A549 (cell line): ENCODE measurements around the gene GPX2. TPM values are rescaled to one million over a fixed set of nuclear protein-coding genes. Genes with fewer than 3 reads are reported as not detected.

Experiments
- ATAC-seq, 2 experiments: fragments of 200-7000 bp in 1 of 2; fragments of >200 bp in 1 of 2; cut with Nextera tagmentation in 1 of 2; cut with Tn5 transposase in 1 of 2; 3 replicates each; pipeline versions ENCODE4 v1.8.0 to v1.9.1; 2018 to 2020; ENCODE audit warnings: mild to moderate bottlenecking in 1 of 2, moderate library complexity in 1 of 2
- CTCF ChIA-PET: fragments of 300-600 bp; sonication (Branson Sonifier 250); formaldehyde crosslinking; extraction: SDS; loops from one replicate; lab custom pipeline; 2021; ENCODE audit warnings: antibody characterized with exemption, inconsistent platforms; lab: Yijun Ruan, JAX
- POLR2A ChIA-PET: fragments of 350-600 bp; formaldehyde crosslinking; extraction: SDS; loops from one replicate; lab custom pipeline; 2021; ENCODE audit warnings: antibody characterized with exemption, inconsistent platforms; lab: Yijun Ruan, JAX
- DNase-seq, 2 experiments: peaks; one replicate each; pipeline versions ENCODE4 v3.0.0 to v3.0.0-alpha.2; 2011 to 2016; ENCODE audit warnings: low read depth in 1 of 2, low spot score in 1 of 2
- FAIRE-seq: peaks from 2 replicates; lab custom pipeline; 2011; peaks lifted over from hg19 to GRCh38; lab: Jason Lieb, UNC
- H3K27ac ChIP-seq, 2 experiments: fragments of >200 bp; sonication (Bioruptor Twin); formaldehyde crosslinking; 3 replicates each; pipeline ENCODE4 v1.5.1; 2016 to 2017
- H3K4me1 ChIP-seq: fragments of >200 bp; sonication (Bioruptor Twin); formaldehyde crosslinking; 3 replicates; pipeline ENCODE4 v1.6.1; 2016
- H3K4me2 ChIP-seq: fragments of >200 bp; sonication (Bioruptor Twin); formaldehyde crosslinking; 3 replicates; pipeline ENCODE4 v1.6.1; 2016
- H3K4me3 ChIP-seq: fragments of >200 bp; sonication (Bioruptor Twin); formaldehyde crosslinking; 3 replicates; pipeline ENCODE4 v1.5.1; 2016
- H3K9me3 ChIP-seq: fragments of >200 bp; sonication (Bioruptor Twin); formaldehyde crosslinking; 3 replicates; pipeline ENCODE4 v1.6.1; 2016
- BHLHE40 ChIP-seq: IDR thresholded peaks from 2 replicates; pipeline ENCODE4 v1.6.1; 2012; ENCODE audit warnings: low read depth, low read length, inconsistent platforms
- CHD4 ChIP-seq: fragments of 200-600 bp; sonication (generic); IDR thresholded peaks from 2 replicates; pipeline ENCODE4 v1.6.1; 2016; ENCODE audit warnings: antibody characterized with exemption, mild to moderate bottlenecking, borderline replicate concordance
- EHMT2 ChIP-seq: fragments of 200-600 bp; sonication (generic); IDR thresholded peaks from 2 replicates; pipeline ENCODE4 v1.6.1; 2016; ENCODE audit warnings: antibody characterized with exemption, low read depth, mild to moderate bottlenecking, moderate library complexity
- EP300 ChIP-seq, 2 experiments: fragments of >200 bp; sonication (Bioruptor Twin); formaldehyde crosslinking; IDR thresholded peaks; 2 replicates in 1 of 2; 3 replicates in 1 of 2; pipeline ENCODE4 v1.6.1; 2016 to 2017
- ESRRA ChIP-seq: fragments of 150-350 bp; IDR thresholded peaks from 2 replicates; pipeline ENCODE4 v1.6.1; 2014; ENCODE audit warnings: mild to moderate bottlenecking, low read length, borderline replicate concordance
- HDAC2 ChIP-seq: fragments of 200-600 bp; sonication (generic); IDR thresholded peaks from 2 replicates; pipeline ENCODE4 v1.6.1; 2016
- HEYL ChIP-seq: fragments of 250-450 bp; sonication (Bioruptor Pico); IDR thresholded peaks from 2 replicates; pipeline ENCODE4 v1.8.0; 2021; ENCODE audit warnings: mild to moderate bottlenecking, moderate library complexity
- HOXA7 ChIP-seq: fragments of 250-450 bp; sonication (Bioruptor Pico); IDR thresholded peaks from 2 replicates; pipeline ENCODE4 v1.5.0; 2020; ENCODE audit warnings: mild to moderate bottlenecking, moderate library complexity
- HOXB13 ChIP-seq: fragments of 250-450 bp; sonication (Bioruptor Pico); IDR thresholded peaks from 2 replicates; pipeline ENCODE4 v1.5.0; 2020; ENCODE audit warnings: low read depth, mild to moderate bottlenecking, moderate library complexity
- KDM1A ChIP-seq: fragments of 200-600 bp; sonication (generic); IDR thresholded peaks from 2 replicates; pipeline ENCODE4 v1.6.1; 2016; ENCODE audit warnings: low read depth, mild to moderate bottlenecking
- KDM5A ChIP-seq: fragments of 200-600 bp; sonication (generic); IDR thresholded peaks from 2 replicates; pipeline ENCODE4 v1.6.1; 2016; ENCODE audit warnings: antibody characterized with exemption, mild to moderate bottlenecking
- MYC ChIP-seq: IDR thresholded peaks from 2 replicates; pipeline ENCODE4 v1.6.1; 2012; ENCODE audit warnings: mild to moderate bottlenecking, inconsistent platforms, low read length, improper control_type of control experiment, borderline replicate concordance
- PHF8 ChIP-seq: fragments of 200-600 bp; sonication (generic); IDR thresholded peaks from 2 replicates; pipeline ENCODE4 v1.6.1; 2016; ENCODE audit warnings: low read depth, mild to moderate bottlenecking, antibody characterized with exemption, moderate library complexity, borderline replicate concordance
- POLR2A ChIP-seq: IDR thresholded peaks from 2 replicates; pipeline ENCODE4 v1.6.1; 2012; ENCODE audit warnings: mild to moderate bottlenecking, low read length
- RARB ChIP-seq: fragments of 250-450 bp; sonication (Bioruptor Pico); IDR thresholded peaks from 2 replicates; pipeline ENCODE4 v1.8.0; 2021; ENCODE audit warnings: mild to moderate bottlenecking, moderate library complexity
- RNF2 ChIP-seq: fragments of 200-600 bp; sonication (generic); IDR thresholded peaks from 2 replicates; pipeline ENCODE4 v1.6.1; 2016; ENCODE audit warnings: low read depth, mild to moderate bottlenecking, antibody characterized with exemption, moderate library complexity, borderline replicate concordance
- TP53 ChIP-seq: fragments of 250-450 bp; sonication (Bioruptor Pico); IDR thresholded peaks from 2 replicates; pipeline ENCODE4 v1.5.0; 2021; ENCODE audit warnings: mild to moderate bottlenecking, moderate library complexity
- ZC3H11A ChIP-seq: fragments of 450-650 bp; IDR thresholded peaks from 2 replicates; pipeline ENCODE4 v1.6.1; 2014; ENCODE audit warnings: antibody characterized with exemption, mild to moderate bottlenecking
- WGBS: methylation state at CpG from one replicate; pipeline ENCODE4 v1.1.6; 2017; ENCODE audit errors: missing lambda C conversion rate; 5-methylcytosine and 5-hydroxymethylcytosine counted together
- polyA plus RNA-seq, 4 experiments: library from polyadenylated mRNA; depleted of rRNA in 3 of 4; stranded (reverse); fragments of >200 nt; fragmentation: RNase III in 1 of 4; extraction: RNeasy Plus Mini Kit Qiagen cat#74134 plus additional on column Dnase treatment in 1 of 4; gene quantifications; 2 replicates in 3 of 4; 3 replicates in 1 of 4; pipeline ENCODE4 v1.2.3, GENCODE V29; 2011 to 2017
- TF ChIP-seq, protein P1 (sequence below): fragments of >200 bp; sonication (Bioruptor Twin); formaldehyde crosslinking; IDR thresholded peaks from 3 replicates; pipeline ENCODE4 v1.5.1; 2016
- TF ChIP-seq, protein P2 (sequence below): fragments of >200 bp; sonication (Bioruptor Twin); formaldehyde crosslinking; IDR thresholded peaks from 2 replicates; pipeline ENCODE4 v1.6.1; 2016
- TF ChIP-seq, protein P3 (sequence below): fragments of 150-350 bp; IDR thresholded peaks from 2 replicates; pipeline ENCODE4 v1.6.1; 2014; ENCODE audit warnings: low read depth, mild to moderate bottlenecking, low read length
- TF ChIP-seq, protein P4 (sequence below): fragments of 250-450 bp; sonication (Bioruptor Pico); IDR thresholded peaks from 2 replicates; pipeline ENCODE4 v1.5.0; 2021; ENCODE audit warnings: mild to moderate bottlenecking, moderate library complexity, borderline replicate concordance
- TF ChIP-seq, protein P5 (sequence below): IDR thresholded peaks from 2 replicates; pipeline ENCODE4 v1.6.1; 2012
- TF ChIP-seq, protein P6 (sequence below): IDR thresholded peaks from 2 replicates; pipeline ENCODE4 v1.6.1; 2012; ENCODE audit warnings: low read depth, borderline replicate concordance

The GPX2 gene
- polyA plus RNA-seq, 2 of the 4 experiments (the other 2 are of a cell fraction), result 382 to 876 TPM

DNA sequence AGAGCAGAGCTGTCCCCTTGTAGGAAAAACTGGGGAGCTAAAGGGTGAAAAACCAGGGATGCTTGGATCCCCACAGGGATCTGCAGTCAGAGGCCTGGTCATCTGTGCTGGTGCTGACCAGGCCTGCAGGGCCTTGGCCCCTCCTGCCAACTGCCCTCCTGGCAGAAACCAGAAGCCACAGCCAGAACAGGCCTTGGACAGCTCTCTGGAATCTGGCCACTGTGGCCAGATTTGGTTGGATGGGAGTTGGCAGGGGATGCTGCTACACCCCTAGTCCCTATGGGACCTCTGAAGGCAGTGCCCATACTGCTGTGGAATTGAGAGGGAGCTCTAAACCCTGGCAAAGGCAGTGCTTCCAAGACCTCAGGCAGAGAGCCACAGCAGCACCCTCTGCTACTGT lies 9.2 kb upstream of the GPX2 start:
- ChIA-PET CTCF (interaction anchor here (1.0 kb wide), 1 partner anchor 9 kb away, joined by 3 read pairs; no protein-coding TSS in a partner anchor), POLR2A (no interaction called here)
- TF ChIP-seq, protein P1, sequence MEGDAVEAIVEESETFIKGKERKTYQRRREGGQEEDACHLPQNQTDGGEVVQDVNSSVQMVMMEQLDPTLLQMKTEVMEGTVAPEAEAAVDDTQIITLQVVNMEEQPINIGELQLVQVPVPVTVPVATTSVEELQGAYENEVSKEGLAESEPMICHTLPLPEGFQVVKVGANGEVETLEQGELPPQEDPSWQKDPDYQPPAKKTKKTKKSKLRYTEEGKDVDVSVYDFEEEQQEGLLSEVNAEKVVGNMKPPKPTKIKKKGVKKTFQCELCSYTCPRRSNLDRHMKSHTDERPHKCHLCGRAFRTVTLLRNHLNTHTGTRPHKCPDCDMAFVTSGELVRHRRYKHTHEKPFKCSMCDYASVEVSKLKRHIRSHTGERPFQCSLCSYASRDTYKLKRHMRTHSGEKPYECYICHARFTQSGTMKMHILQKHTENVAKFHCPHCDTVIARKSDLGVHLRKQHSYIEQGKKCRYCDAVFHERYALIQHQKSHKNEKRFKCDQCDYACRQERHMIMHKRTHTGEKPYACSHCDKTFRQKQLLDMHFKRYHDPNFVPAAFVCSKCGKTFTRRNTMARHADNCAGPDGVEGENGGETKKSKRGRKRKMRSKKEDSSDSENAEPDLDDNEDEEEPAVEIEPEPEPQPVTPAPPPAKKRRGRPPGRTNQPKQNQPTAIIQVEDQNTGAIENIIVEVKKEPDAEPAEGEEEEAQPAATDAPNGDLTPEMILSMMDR, result no peak
- TF ChIP-seq EHMT2, result no peak
- no peak for TF ChIP-seq KDM1A
- TF ChIP-seq, protein P2, sequence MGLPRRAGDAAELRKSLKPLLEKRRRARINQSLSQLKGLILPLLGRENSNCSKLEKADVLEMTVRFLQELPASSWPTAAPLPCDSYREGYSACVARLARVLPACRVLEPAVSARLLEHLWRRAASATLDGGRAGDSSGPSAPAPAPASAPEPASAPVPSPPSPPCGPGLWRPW, result no peak
- TF ChIP-seq ZC3H11A, result no peak
- no peak for TF ChIP-seq BHLHE40
- no peak for TF ChIP-seq EP300 (IDR thresholded peaks at IDR 0.05)
- TF ChIP-seq HOXB13 (CRISPR knock-in tag), result no peak
- TF ChIP-seq HDAC2, result no peak
- TF ChIP-seq PHF8, result no peak
- TF ChIP-seq, protein P3, sequence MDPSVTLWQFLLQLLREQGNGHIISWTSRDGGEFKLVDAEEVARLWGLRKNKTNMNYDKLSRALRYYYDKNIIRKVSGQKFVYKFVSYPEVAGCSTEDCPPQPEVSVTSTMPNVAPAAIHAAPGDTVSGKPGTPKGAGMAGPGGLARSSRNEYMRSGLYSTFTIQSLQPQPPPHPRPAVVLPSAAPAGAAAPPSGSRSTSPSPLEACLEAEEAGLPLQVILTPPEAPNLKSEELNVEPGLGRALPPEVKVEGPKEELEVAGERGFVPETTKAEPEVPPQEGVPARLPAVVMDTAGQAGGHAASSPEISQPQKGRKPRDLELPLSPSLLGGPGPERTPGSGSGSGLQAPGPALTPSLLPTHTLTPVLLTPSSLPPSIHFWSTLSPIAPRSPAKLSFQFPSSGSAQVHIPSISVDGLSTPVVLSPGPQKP, result no peak
- no peak for DNase-seq
- no peak for ATAC-seq
- FAIRE-seq, result no peak
- Histone ChIP-seq H3K4me3 (no peak overlapping the region), H3K27ac (no peak overlapping the region), H3K4me1 (no peaks in the 10 kb centered on the region), H3K9me3 (no peaks in the 10 kb centered on the region), H3K4me2 (no peak overlapping the region)

DNA sequence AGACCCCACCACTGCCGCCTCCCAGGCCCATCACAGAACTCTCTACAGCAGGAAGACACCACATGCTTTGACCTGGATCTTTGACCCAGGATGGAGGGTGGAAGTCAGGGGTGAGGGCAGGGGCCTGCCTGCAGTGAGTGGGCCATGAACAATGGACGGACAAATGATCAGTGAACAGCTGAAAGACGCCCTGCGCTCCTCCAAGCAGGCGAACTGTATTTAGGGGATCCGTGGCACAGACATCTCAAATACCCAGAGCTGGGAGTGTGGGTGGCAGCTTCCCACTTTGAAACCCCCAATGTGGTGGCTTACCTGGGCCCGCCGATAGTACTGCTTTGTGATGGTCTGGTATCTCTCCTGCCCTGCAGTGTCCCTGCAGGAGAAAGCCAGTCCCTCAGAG lies 8.7 kb upstream of the GPX2 start:
- DNase-seq (no peak), FAIRE-seq (no peak), ATAC-seq (no peak)
- ChIA-PET CTCF (interaction anchor here (1.0 kb wide), 1 partner anchor 10 kb away, joined by 3 read pairs; no protein-coding TSS in a partner anchor), POLR2A (no interaction called here)
- Histone ChIP-seq H3K4me1 (no peaks in the 10 kb centered on the region), H3K9me3 (no peaks in the 10 kb centered on the region), H3K4me2 (no peak overlapping the region), H3K27ac (no peak overlapping the region), H3K4me3 (no peak overlapping the region)
- TF ChIP-seq, protein P4, sequence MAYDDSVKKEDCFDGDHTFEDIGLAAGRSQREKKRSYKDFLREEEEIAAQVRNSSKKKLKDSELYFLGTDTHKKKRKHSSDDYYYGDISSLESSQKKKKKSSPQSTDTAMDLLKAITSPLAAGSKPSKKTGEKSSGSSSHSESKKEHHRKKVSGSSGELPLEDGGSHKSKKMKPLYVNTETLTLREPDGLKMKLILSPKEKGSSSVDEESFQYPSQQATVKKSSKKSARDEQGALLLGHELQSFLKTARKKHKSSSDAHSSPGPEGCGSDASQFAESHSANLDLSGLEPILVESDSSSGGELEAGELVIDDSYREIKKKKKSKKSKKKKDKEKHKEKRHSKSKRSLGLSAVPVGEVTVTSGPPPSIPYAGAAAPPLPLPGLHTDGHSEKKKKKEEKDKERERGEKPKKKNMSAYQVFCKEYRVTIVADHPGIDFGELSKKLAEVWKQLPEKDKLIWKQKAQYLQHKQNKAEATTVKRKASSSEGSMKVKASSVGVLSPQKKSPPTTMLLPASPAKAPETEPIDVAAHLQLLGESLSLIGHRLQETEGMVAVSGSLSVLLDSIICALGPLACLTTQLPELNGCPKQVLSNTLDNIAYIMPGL, result no peak
- TF ChIP-seq MYC, result no peak
- 96% methylated on average over 8 of the region's 8 CpGs for WGBS

DNA sequence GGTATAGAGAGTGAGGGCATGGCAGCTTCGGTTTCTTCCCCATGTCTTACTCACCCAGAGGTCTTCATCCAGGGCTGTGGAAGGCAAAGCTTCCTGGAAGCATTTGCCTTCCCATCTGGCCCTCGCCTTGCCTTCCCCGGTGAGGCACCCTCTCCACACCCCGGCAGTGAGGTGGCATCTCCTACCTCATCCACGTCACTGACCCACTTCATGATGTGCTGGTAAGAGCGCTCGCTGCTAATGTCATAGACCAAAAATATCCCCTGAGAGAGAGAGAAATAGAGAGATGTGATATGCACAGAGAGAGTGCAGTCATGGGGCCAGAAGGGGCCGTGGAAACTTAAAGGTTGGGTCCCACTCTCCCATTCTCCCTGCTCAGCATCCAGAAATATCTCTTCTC lies 8.3 kb upstream of the GPX2 start:
- 96% methylated on average over 8 of the region's 8 CpGs for WGBS
- FAIRE-seq (no peak), ATAC-seq (no peak), DNase-seq (no peak)
- H3K4me2 ChIP-seq, result no peak overlapping the region
- CTCF ChIA-PET, result interaction anchor here (1.0 kb wide), 1 partner anchor 10 kb away, joined by 3 read pairs; no protein-coding TSS in a partner anchor
- no peak overlapping the region for H3K27ac ChIP-seq
- no peaks in the 10 kb centered on the region for H3K9me3 ChIP-seq
- no peak overlapping the region for H3K4me3 ChIP-seq
- POLR2A ChIA-PET, result no interaction called here
- H3K4me1 ChIP-seq, result no peaks in the 10 kb centered on the region
- TF ChIP-seq CHD4 (no peak), ESRRA (no peak), RNF2 (no peak), RARB (no peak), HEYL (CRISPR knock-in tag) (no peak), KDM5A (no peak), TP53 (CRISPR knock-in tag) (no peak), POLR2A (no peak), HOXA7 (CRISPR knock-in tag) (no peak)
- TF ChIP-seq, protein P1, result no peak
- TF ChIP-seq, protein P2, result no peak
- TF ChIP-seq, protein P3, result no peak
- TF ChIP-seq, protein P5, sequence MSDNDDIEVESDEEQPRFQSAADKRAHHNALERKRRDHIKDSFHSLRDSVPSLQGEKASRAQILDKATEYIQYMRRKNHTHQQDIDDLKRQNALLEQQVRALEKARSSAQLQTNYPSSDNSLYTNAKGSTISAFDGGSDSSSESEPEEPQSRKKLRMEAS, result no peak
- TF ChIP-seq, protein P6, sequence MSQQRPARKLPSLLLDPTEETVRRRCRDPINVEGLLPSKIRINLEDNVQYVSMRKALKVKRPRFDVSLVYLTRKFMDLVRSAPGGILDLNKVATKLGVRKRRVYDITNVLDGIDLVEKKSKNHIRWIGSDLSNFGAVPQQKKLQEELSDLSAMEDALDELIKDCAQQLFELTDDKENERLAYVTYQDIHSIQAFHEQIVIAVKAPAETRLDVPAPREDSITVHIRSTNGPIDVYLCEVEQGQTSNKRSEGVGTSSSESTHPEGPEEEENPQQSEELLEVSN, result no peak
